Osteoblast (primary cell): ENCODE measurements around the gene ITCH. TPM values are rescaled to one million over a fixed set of nuclear protein-coding genes. Genes with fewer than 3 reads are reported as not detected.
"Not testable (repeated sequence)": the region's sequence is repeated elsewhere in the genome, so short reads cannot be mapped to it uniquely, and the experiment has no call there.

ENCODE experiments used
- DNase-seq: peaks from one replicate; pipeline ENCODE4 v3.0.0; 2011; ENCODE audit warnings: low spot score, mixed read lengths; ENCODE audit not compliant: insufficient read length; ENCODE audit errors: missing footprints
- H2AFZ ChIP-seq: 2 replicates; pipeline ENCODE4 v1.6.0; 2011; ENCODE audit warnings: mild to moderate bottlenecking, low read length
- H3K27ac ChIP-seq: 2 replicates; pipeline ENCODE4 v1.5.1; 2011; ENCODE audit warnings: mild to moderate bottlenecking, low read depth, low read length, moderate library complexity
- H3K27me3 ChIP-seq: 2 replicates; pipeline ENCODE4 v1.6.0; 2012; ENCODE audit warnings: mild to moderate bottlenecking, control low read depth, inconsistent platforms, low read length, moderate library complexity; ENCODE audit not compliant: insufficient read depth
- H3K36me3 ChIP-seq: 2 replicates; pipeline ENCODE4 v1.5.1; 2011; ENCODE audit warnings: mild to moderate bottlenecking, low read length, control low read depth, moderate library complexity; ENCODE audit not compliant: insufficient read depth
- H3K4me1 ChIP-seq: 2 replicates; pipeline ENCODE4 v1.5.1; 2011; ENCODE audit warnings: mild to moderate bottlenecking, low read length, control low read depth, moderate library complexity; ENCODE audit not compliant: insufficient read depth
- H3K4me2 ChIP-seq: 2 replicates; pipeline ENCODE4 v1.6.0; 2011; ENCODE audit warnings: mild to moderate bottlenecking, low read length; ENCODE audit not compliant: insufficient read depth
- H3K4me3 ChIP-seq: fragments of 200-600 bp; sonication (generic); 3 replicates; pipeline ENCODE4 v1.5.1; 2012; ENCODE audit warnings: mild to moderate bottlenecking, low read length, inconsistent platforms; ENCODE audit not compliant: insufficient read depth
- H3K79me2 ChIP-seq: 2 replicates; pipeline ENCODE4 v1.6.0; 2012; ENCODE audit warnings: mild to moderate bottlenecking, low read length, control low read depth, inconsistent platforms; ENCODE audit not compliant: insufficient read depth
- H3K9me3 ChIP-seq: 2 replicates; pipeline ENCODE4 v1.5.1; 2011; ENCODE audit warnings: low read depth, low read length, control low read depth
- H4K20me1 ChIP-seq: 2 replicates; pipeline ENCODE4 v1.6.0; 2012; ENCODE audit warnings: mild to moderate bottlenecking, low read length, control low read depth; ENCODE audit not compliant: insufficient read depth
- CTCF ChIP-seq: IDR thresholded peaks from 2 replicates; pipeline ENCODE4 v1.5.1; 2011; ENCODE audit warnings: mild to moderate bottlenecking, low read depth, low read length, moderate library complexity; ENCODE audit errors: extremely low read depth
- total RNA-seq: library from RNA; depleted of rRNA; stranded (reverse); fragments of >200 nt; gene quantifications from 2 replicates; pipeline ENCODE4 v1.2.3, GENCODE V29; 2012

ITCH gene
- total RNA-seq, 1 donor, result 79.3 TPM

- Histone ChIP-seq H3K79me2 (peaks cover 84% of the 10 kb centered on the region), H3K4me1 (peaks cover 1% of the 10 kb centered on the region), H2AFZ (no peak overlapping the region), H3K9me3 (no peaks in the 10 kb centered on the region), H3K36me3 (peaks cover 47% of the 10 kb centered on the region), H3K4me2 (no peak overlapping the region), H3K4me3 (no peak overlapping the region), H3K27me3 (no peaks in the 10 kb centered on the region), H3K27ac (no peak overlapping the region), H4K20me1 (peaks cover 13% of the 10 kb centered on the region)
- TF ChIP-seq CTCF, result no peak
- no peak for DNase-seq
These were observed 44.9 kb downstream of the ITCH start for GRCh38 chr20:34407962-34408474.

GRCh38 chr20:34410336-34410735 lies 47.3 kb downstream of the ITCH start:
- H3K79me2 ChIP-seq, result peaks cover 73% of the 10 kb centered on the region
- no peaks in the 10 kb centered on the region for H3K4me1 ChIP-seq
- peaks cover 66% of the 10 kb centered on the region for H3K36me3 ChIP-seq
- no peaks in the 10 kb centered on the region for H3K27me3 ChIP-seq
- H3K4me2 ChIP-seq, result no peak overlapping the region
- H4K20me1 ChIP-seq, result peaks cover 3% of the 10 kb centered on the region
- no peak for DNase-seq
- no peak for TF ChIP-seq CTCF
- no peak overlapping the region for H3K4me3 ChIP-seq
- no peak overlapping the region for H3K27ac ChIP-seq
- no peak overlapping the region for H2AFZ ChIP-seq
- no peaks in the 10 kb centered on the region for H3K9me3 ChIP-seq

- no peaks in the 10 kb centered on the region for H3K4me1 ChIP-seq
- TF ChIP-seq CTCF, result no peak
- H3K9me3 ChIP-seq, result no peaks in the 10 kb centered on the region
- no peak overlapping the region for H3K4me2 ChIP-seq
- H3K27me3 ChIP-seq, result no peaks in the 10 kb centered on the region
- peaks cover 75% of the 10 kb centered on the region for H3K36me3 ChIP-seq
- H4K20me1 ChIP-seq, result no peaks in the 10 kb centered on the region
- no peak for DNase-seq
- no peak overlapping the region for H3K27ac ChIP-seq
- H3K79me2 ChIP-seq, result peaks cover 64% of the 10 kb centered on the region
- H2AFZ ChIP-seq, result no peak overlapping the region
- H3K4me3 ChIP-seq, result no peak overlapping the region
These were observed 49.4 kb downstream of the ITCH start for GRCh38 chr20:34412453-34412852.

GRCh38 chr20:34414525-34414924 lies 51.5 kb downstream of the ITCH start:
- not testable (repeated sequence) for H3K27me3 ChIP-seq, H3K4me3 ChIP-seq, H3K9me3 ChIP-seq, H3K4me2 ChIP-seq, H4K20me1 ChIP-seq, H2AFZ ChIP-seq, H3K27ac ChIP-seq, H3K4me1 ChIP-seq
- H3K79me2 ChIP-seq, result peaks cover 57% of the 10 kb centered on the region
- peak; percentile 19 for DNase-seq
- peaks cover 78% of the 10 kb centered on the region for H3K36me3 ChIP-seq
